Measurements from ENCODE around the gene NCAPH2. TPM values are rescaled to one million over a fixed set of nuclear protein-coding genes. Genes with fewer than 3 reads are reported as not detected.

The NCAPH2 gene
- total and polyA plus RNA-seq, 2 of the 8 experiments (the other 6 are each of a cell fraction or from before 2014, with no cell fraction given): 62.2 to 81.6 TPM

- Histone ChIP-seq H3K79me1 (ENCODE audit: low read depth, low read length) (peaks cover 24% of the 10 kb centered on the region), H3K23ac (ENCODE audit: insufficient read length) (no peak within 1 kb of the TSS), H3K4me1 (replicated peaks in 1 of 4; ENCODE audit: control insufficient read depth in 3 of 4, insufficient read depth in 4 of 4, low read length in 3 of 4) (peaks cover 0 to 25% (median 16%) of the 10 kb centered on the region in 4 experiments; a peak in 6 of 7 replicates), H3K14ac (ENCODE audit: insufficient read length) (no peak within 1 kb of the TSS), H3K18ac (ENCODE audit: extremely low read depth, low read length) (peak within 1 kb of the TSS; percentile 78), H4K8ac (ENCODE audit: extremely low read depth, insufficient read depth, low read length) (peak within 1 kb of the TSS; percentile 92), H2BK12ac (ENCODE audit: low read depth, low read length) (peak within 1 kb of the TSS; percentile 39; the same call in 1 of the 2 replicates), H3K36me3 (ENCODE audit: control insufficient read depth in 2 of 4, insufficient read depth in 4 of 4, low read length in 3 of 4) (no peaks in the 10 kb centered on the region), H3K27ac (ENCODE audit: low read depth, low read length) (no peak within 1 kb of the TSS; the same call in 1 of the 2 replicates), H3K4me3 (ENCODE audit: extremely low read depth in 1 of 4, insufficient read depth in 2 of 4, low read depth in 3 of 4, low read length in 4 of 4) (peak within 1 kb of the TSS; percentile 53 to 84 (median 60)), H2BK20ac (ENCODE audit: low read length) (peak within 1 kb of the TSS; percentile 95; the same call in 1 of the 2 replicates), H3K56ac (replicated peaks; ENCODE audit: insufficient read length, low read depth, low read length) (peak within 1 kb of the TSS; percentile 82), H2BK15ac (ENCODE audit: low read length) (peak within 1 kb of the TSS; percentile 19; the same call in 1 of the 2 replicates), H2BK120ac (replicated peaks; ENCODE audit: low read depth, low read length) (peak within 1 kb of the TSS; percentile 15), H3K4ac (replicated peaks; ENCODE audit: insufficient read length, low read depth, low read length) (peak within 1 kb of the TSS; percentile 85), H2AK5ac (ENCODE audit: low read depth, low read length) (0 out of 2 replicates have a peak within 1 kb of the TSS, but pooled peaks have one; percentile 3), H3K9me3 (ENCODE audit: insufficient read depth in 2 of 2, low read depth in 1 of 2, low read length in 1 of 2) (no peaks in the 10 kb centered on the region), H3K23me2 (ENCODE audit: low read depth, low read length) (peaks cover 8% of the 10 kb centered on the region; the same call in 1 of the 2 replicates), H4K91ac (replicated peaks; ENCODE audit: insufficient read length, low read length) (peak within 1 kb of the TSS; percentile 52), H3K4me2 (ENCODE audit: insufficient read depth in 1 of 2, low read depth in 2 of 2, low read length in 2 of 2) (peak within 1 kb of the TSS; percentile 67 to 81), H4K5ac (ENCODE audit: insufficient read length, low read depth, low read length) (no peak within 1 kb of the TSS), H3K79me2 (ENCODE audit: control insufficient read depth in 1 of 2, insufficient read depth in 2 of 2, low read length in 2 of 2) (peaks cover 0 to 44% of the 10 kb centered on the region in 2 experiments; a peak in 3 of 4 replicates), H3K9ac (replicated peaks in 1 of 4; ENCODE audit: extremely low read depth in 1 of 4, low read depth in 3 of 4, low read length in 3 of 4) (peak within 1 kb of the TSS; percentile 35 to 96 (median 58)), H2AFZ (ENCODE audit: low read length) (no peak within 1 kb of the TSS), H4K20me1 (replicated peaks in 1 of 2; ENCODE audit: control insufficient read depth in 1 of 2, insufficient read depth in 2 of 2, low read length in 2 of 2) (peaks cover 34 to 40% of the 10 kb centered on the region in 2 experiments), H2BK5ac (ENCODE audit: low read depth, low read length) (peak within 1 kb of the TSS; percentile 44; the same call in 1 of the 2 replicates), H3K27me3 (replicated peaks in 1 of 4; ENCODE audit: control insufficient read depth in 3 of 4, extremely low read depth in 1 of 4, insufficient read depth in 3 of 4, low read length in 3 of 4) (peaks cover 1 to 9% (median 4%) of the 10 kb centered on the region in 4 experiments; a peak in 6 of 7 replicates)
- DNase-seq (ENCODE audit: low read depth in 1 of 2, low spot score in 2 of 2) (peak in 1 of 2 experiments; percentile 95), FAIRE-seq (no peak)
- WGBS, 2 experiments (ENCODE audit: extremely low coverage in 1 of 2, insufficient coverage in 1 of 2, insufficient read length in 1 of 2, insufficient replicate concordance in 2 of 2, low coverage in 1 of 2, low lambda C conversion rate in 2 of 2, missing lambda C conversion rate in 1 of 2): 12% methylated on average over 29 of the region's 97 CpGs; no CpG with 5 or more reads in 1 of the 2 experiments
- POLR2A ChIA-PET (ENCODE audit: partially characterized antibody): interaction anchor here (0.8 to 2.0 kb wide), 3 partner anchors 9 to 50 kb away, joined by 3 to 20 read pairs (median 6); partner anchors contain the start of gene SCO2
- CTCF ChIA-PET (ENCODE audit: partially characterized antibody): interaction anchor here (1.7 kb wide), 1 partner anchor 51 kb away, joined by 4 read pairs; the partner anchor contains the start of gene SCO2
- TF ChIP-seq TAF1 (IDR thresholded peaks at IDR 0.05; ENCODE audit: low read depth, low read length): peak; percentile 58
- peak; percentile 51 for TF ChIP-seq KDM4A (IDR thresholded peaks at IDR 0.05; ENCODE audit: low read depth, low read length, severe bottlenecking)
- peak; percentile 74 for TF ChIP-seq NRF1 (IDR thresholded peaks at IDR 0.05; ENCODE audit: low read depth, low read length)
- no peak for TF ChIP-seq SUZ12 (IDR thresholded peaks at IDR 0.05; ENCODE audit: low read length)
- TF ChIP-seq RNF2 (IDR thresholded peaks at IDR 0.05; ENCODE audit: borderline replicate concordance, low read depth, low read length, missing control alignments, poor library complexity, severe bottlenecking): no peak
- peak; percentile 62; the same call in 1 of the 2 replicates for TF ChIP-seq E2F6 (IDR thresholded peaks at IDR 0.05)
- no peak for TF ChIP-seq SIN3A (conservative IDR thresholded peaks at IDR 0.05 in 1 of 2, IDR thresholded peaks at IDR 0.05 in 1 of 2; ENCODE audit: low read depth in 1 of 2, low read length in 2 of 2)
Measured at GRCh38 chr22:50474710-50475651, 33.0 kb upstream of the NCAPH2 start, which contains the start of gene SBF1. TSS of gene SBF1 (minus strand) at chr22:50475035. CDS start at chr22:50474840, 195 bp downstream.

Measured in H1 (cell line).